Stimulated activated CD4-positive, alpha-beta T cell treated with anti-CD3 and anti-CD28 coated beads, Interleukin-4, amount 100 ng/mL, for 24 hours (primary cell): ENCODE data around the gene THAP11.
A peak's percentile ranks its signal among the peaks of the same experiment; 100 is the strongest.
"Not testable (repeated sequence)": the region's sequence is repeated elsewhere in the genome, so short reads cannot be mapped to it uniquely, and the experiment has no call there.

Source experiments
- DNase-seq: peaks from one replicate; pipeline ENCODE4 v3.0.0-alpha.2; 2020

The THAP11 gene

DNA sequence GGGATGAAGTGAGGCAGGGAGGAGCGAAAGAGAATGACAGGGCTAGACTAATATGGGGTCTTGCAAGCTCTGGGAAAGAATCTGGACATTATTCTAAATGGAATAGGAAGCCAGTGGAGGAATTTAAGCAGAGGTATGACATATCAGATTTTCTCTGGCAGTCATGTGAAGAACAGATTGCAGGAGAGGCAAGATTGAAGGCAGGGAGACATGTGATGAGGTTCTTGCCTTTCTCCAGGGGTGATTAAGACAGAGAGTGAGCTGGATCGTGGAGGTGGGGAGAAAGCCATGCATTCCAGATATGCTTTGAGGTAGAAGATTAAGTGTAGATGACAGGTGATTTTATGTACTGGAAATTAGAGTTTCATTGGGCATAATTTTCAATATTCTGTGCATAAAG, 4.3 kb upstream of the THAP11 start:
- DNase-seq: no peak

- DNase-seq: no peak
Observed at GRCh38 chr16:67841198-67841815, 813 bp upstream of the THAP11 start.

- peak; percentile 62 for DNase-seq
Observed at GRCh38 chr16:67842509-67843342, 606 bp downstream of the THAP11 start.

DNA sequence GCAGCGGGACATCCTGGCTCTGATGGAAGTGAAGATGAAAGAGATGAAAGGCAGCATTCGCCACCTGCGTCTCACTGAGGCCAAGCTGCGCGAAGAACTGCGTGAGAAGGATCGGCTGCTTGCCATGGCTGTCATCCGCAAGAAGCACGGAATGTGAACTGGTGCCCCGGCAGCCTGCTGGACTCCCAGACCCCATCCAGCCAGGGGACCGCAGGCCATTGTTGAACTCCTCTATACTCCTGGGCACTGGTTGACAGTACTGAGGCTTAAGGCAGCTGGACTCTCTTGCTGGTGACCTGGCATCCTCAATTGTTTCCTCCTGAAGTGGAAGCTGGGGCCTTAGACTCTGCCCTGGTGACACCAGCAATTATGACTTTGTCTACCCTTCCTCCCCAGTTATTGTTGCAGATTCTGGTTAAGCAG, 1.2 kb downstream of the THAP11 start:
- no peak for DNase-seq

- no peak for DNase-seq
Observed at GRCh38 chr16:67844497-67844896, 2.4 kb downstream of the THAP11 start.

DNA sequence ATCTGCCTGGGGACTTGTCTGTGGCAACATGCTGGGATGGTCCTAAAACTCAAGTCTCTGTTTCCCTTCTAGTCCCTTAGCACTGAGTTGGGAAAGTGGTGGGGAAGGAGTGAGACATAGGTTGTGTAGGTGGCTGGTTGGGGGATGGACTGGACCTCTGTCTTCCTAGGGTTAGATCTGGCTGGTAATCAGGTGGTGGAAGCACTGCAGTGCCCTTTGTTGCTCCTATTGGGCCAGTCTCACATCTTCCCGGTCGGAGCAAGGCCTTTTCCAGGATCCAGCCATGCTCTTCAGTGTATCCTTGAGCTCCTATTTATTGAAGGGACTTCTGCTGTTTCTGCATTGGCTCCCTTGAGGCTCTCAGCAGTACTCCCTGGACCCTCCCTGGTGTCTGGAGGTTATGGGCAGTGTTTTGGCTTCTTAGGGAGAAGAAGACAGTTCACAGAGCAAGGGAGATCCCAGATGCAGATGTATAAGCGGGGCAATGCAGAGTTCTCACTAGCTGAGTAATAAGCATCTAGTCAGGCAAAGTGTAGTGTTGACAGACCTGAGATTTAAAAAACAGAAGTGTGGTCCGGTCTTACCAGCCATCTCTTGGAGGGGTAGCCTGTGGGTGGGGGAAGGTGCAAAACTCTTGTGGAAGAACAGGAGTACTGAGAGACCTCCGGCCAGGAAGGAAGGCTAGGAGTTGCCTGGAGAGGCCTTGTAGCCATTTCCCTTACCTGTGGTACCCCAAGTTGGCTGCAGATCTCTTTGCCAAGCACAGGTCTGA, 3.4 kb downstream of the THAP11 start:
- DNase-seq: no peak

GRCh38 chr16:67846063-67846319, 3.9 kb downstream of the THAP11 start:
- DNase-seq: no peak

DNA sequence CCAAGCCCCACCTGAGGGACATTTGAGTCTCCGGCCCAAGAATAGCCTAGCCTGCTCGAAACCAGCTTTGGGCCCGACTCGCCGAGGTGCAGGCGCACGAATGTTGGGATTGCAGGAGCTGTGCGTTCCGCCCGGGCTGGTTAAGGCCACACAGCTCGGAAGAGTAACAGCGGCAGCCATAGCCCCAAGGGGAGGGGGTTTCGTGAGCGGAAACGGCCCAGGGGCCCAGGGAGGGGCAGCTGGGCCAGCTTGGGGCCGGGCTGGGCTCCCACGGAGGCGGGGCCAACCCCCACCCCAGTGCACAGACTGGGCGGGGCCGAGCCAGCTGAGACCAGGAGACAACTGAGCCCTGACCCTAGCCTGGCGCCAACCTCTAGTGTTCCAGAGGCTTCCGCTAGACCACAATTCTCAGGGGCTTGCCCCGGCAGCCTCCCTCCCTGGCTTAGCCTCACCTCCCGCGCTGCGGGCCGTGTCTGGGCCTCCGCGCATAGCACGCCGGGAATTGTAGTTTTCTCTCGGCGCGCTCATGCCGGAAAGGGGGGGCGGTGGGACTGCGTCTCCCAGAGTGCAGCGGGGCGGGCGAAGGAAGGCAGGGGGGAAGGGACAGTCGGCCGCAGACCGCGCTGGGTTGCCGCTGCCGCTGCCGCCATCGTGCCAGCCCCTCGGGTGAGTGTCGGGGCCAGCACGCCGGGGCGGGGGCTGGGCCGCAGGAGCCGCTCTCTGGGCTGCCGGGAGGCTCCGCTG, 4.4 kb downstream of the THAP11 start, which contains the start of gene NUTF2:
NUTF2 (plus strand) TSS at position 614 of the 744 bp plus-strand sequence. CDS start 18,198 bp downstream, outside the sequence.
- peak; percentile 96 for DNase-seq

GRCh38 chr16:67847064-67847861, 5.1 kb downstream of the THAP11 start, which contains the start of gene CENPT:
Gene CENPT (minus strand): TSS chr16:67847693. CDS start chr16:67833859, 13,834 bp downstream.
- DNase-seq: no peak

DNA sequence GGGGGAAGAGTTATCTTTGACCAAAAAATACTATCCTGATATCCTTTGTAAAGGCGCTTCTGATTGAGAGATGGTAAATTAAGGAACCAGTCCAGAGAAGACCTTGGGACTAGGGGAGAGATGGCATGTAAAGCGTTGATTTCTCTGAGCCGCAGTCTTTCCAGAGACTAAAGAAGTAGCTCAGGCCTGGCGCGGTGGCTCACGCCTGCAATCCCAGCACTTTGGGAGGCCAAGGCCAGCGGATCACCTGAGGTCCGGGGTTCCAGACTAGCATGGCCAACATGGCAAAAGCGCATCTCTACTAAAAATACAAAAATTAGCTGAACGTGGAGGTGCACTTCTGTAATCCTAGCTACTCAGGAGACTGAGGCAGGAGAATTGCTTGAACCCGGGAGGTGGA, 6.0 kb downstream of the THAP11 start:
- DNase-seq: no peak

DNA sequence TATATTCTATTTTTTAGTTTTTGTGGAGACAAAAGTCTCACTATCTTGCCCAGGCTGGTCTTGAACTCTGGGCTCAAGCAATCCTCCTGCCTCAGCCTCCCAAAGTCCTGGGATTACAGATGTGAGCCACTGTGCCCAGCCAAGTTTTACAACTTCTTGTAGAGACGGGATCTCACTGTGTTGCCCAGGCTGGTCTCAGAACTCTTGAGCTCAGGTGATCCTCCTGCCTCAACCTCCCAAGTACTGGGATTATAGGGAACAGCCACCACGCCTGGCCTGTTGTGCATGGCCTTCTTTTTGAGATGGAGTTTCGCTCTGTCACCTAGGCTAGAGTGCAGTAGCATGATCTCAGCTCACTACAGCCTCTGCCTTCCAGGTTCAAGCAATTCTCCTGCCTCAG, 11.6 kb downstream of the THAP11 start:
- DNase-seq: no peak

- DNase-seq: no peak
Observed at GRCh38 chr16:67855789-67856188, 13.7 kb downstream of the THAP11 start.

DNA sequence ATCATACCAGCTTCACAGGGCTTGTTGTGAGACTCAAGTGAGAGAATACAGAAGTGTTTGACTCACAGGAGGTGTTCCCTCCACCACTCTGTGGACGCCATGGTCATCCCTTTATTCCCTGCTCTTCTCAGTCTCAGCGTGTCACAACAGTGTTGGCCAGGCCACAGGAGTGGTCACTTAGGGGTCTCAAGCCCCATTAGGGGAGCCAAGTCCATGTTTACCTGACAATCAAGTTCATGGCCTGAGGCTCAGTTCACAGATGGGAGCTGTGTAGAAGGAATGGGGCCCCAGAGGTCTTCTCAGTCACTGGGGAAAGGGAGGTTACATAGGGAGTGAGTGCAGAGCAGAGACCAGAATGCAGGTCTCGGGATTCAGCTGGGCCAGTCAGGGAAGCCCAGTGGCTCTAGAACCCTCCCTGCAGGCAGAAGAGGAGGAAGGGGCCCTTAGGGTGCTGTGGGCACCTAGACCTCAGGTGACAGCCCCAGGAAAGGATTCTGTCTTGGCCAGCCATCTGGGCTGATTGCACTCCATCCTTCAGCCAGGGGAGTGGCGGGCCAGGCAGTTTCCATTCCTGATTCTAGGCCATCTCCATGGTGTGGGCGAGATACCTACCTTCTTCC, 14.9 kb downstream of the THAP11 start:
- DNase-seq: no peak

DNA sequence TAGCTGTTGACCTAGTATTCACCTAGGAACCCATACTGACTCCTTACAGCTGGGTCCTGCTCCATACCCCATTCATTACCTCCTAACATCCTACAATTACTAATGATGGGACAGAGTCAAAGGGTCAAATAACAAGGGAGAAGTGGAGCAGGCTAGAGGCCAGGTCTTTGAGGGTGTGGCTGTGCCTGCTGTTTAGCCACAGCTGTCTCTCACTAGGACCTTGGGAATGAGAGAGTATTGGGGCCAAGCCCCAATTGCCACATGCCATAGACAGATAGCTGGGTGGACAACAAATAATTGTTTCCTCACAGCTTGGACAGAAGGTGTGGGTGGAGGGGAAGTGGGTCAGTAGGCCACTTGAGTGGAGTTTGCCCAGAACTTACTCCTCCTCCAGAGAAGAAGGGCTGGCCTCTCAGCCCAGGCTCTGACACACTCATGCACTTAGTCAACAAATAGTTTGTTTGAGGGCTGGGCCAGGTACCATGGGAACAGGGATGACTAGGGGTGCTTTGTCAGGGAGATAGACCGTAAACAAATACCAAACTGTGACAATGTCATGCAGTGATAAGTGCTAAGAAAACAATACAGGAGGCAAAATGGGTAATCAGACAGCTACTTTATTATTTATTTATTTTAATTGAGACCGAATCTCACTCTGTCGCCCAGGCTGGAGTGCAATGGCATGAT, 15.6 kb downstream of the THAP11 start:
- DNase-seq: peak; percentile 33

DNA sequence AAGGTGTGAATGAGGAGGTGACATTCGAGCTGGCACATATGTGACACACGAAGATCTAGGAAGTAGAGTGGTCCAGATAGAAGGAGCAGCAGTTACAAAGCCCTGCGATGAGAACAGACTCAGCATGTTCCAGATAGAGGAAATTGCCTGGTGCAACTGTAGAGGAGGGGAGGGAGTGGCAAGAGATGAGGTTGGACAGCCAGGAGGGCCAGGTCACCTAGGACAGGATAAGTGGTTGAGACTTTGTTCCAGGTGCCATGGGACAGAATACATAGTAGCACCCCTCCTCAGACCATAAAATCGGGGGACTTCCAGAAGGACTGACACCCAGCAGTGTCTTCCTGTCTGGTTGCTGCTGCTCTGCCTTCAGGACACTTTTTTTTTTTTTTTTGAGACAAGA, 16.4 kb downstream of the THAP11 start:
- no peak for DNase-seq

- no peak for DNase-seq
Observed at GRCh38 chr16:67860589-67861398, 18.7 kb downstream of the THAP11 start.

DNA sequence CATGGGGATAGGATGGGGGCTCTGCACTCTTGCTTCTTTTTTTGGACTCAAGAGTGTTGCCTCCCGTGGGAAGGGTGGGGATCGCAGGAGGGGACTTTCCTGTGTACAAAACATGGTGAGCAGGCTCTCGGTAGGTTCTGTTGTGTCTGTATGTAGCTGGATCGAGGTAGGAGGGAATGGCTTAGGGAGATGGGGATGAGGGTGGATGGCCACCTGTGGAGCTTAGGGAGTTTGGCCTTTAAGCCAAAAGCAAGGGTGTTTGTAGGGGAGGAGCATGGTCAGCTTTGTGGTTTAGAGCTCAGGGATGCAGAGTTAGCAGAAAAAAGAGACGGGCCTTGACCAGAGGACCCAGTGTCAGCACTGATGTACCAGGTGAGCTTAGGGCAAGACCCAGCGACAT, 19.8 kb downstream of the THAP11 start:
- no peak for DNase-seq

DNA sequence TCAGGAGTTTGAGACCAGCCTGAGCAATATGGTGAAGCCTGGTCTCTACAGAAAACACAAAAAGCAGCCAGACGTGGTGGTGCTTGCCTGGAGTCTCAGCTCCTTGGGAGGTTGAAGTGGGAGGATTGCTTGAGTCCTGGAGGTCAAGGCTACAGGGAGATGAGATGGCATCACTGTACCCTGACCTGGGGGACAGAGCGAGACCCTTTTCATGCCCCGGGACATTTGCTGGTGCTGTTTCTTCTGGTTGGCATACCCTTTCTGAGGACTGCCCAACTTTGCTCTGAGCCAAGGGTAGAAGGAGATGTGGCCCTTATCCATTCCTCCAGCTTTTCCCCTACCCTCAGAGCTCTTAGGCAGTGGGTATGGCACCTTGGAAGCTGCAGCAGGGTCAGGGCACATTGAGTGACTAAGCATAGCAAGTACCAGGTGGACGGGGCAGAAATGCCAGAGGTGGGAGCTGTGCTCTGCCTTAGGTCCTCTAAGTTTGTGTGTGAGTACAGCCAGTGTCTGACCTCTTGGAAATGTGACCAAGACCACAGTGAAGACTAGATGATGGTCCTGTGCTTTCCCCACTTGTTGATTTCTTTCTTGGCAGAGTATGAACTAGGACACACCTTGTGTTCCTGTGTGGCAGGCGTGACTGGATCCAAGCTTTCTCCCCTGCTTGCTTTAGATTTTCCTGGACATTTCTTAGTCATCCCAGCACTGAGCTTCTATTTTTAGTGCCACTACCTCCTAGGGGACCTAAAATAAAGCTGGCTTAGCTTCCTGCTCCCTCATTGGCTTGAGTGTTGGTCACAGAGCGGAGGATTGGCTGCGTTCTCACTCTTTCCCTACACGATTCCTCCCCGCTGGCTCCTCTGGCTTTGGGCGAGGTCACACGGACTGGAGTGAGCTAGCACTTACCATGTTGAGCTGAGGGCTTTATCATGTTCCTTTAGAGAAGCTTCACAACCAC, 20.8 kb downstream of the THAP11 start:
- DNase-seq: no peak

- not testable (repeated sequence) for DNase-seq
Observed at GRCh38 chr16:67864044-67864443, 21.9 kb downstream of the THAP11 start.
